OCI-LY1 (cell line): ENCODE data around the gene HDLBP.

ENCODE experiments used
- H2AFZ ChIP-seq: fragments of 200-600 bp; sonication (generic), shearing (Covaris generic); 2 replicates; pipeline ENCODE4 v1.6.0; 2014; ENCODE audit warnings: antibody characterized with exemption, mild to moderate bottlenecking, low read length
- H3F3A ChIP-seq: fragments of 200-600 bp; sonication (generic), shearing (Covaris generic); 2 replicates; pipeline ENCODE4 v1.6.0; 2014; ENCODE audit warnings: mild to moderate bottlenecking, antibody characterized with exemption, low read length, moderate library complexity; ENCODE audit not compliant: insufficient read depth
- H3K27ac ChIP-seq: fragments of 200-600 bp; sonication (generic); 2 replicates; pipeline ENCODE4 v1.5.1; 2014; ENCODE audit warnings: low read length, mixed run types, mild to moderate bottlenecking, low read depth; ENCODE audit not compliant: poor library complexity, severe bottlenecking
- H3K27me3 ChIP-seq: fragments of 200-600 bp; sonication (generic); 2 replicates; pipeline ENCODE4 v1.6.0; 2014; ENCODE audit warnings: antibody characterized with exemption, mild to moderate bottlenecking, low read length, moderate library complexity; ENCODE audit not compliant: insufficient read depth
- H3K36me3 ChIP-seq: fragments of 200-600 bp; sonication (generic); 2 replicates; pipeline ENCODE4 v1.6.1; 2014; ENCODE audit warnings: mild to moderate bottlenecking, antibody characterized with exemption, low read length, moderate library complexity, mixed read lengths; ENCODE audit not compliant: insufficient read depth
- H3K4me1 ChIP-seq: fragments of 200-600 bp; sonication (generic); 2 replicates; pipeline ENCODE4 v1.5.1; 2014; ENCODE audit warnings: mild to moderate bottlenecking, low read length, moderate library complexity; ENCODE audit not compliant: insufficient read depth, severe bottlenecking
- H3K4me2 ChIP-seq: fragments of 200-600 bp; sonication (generic), shearing (Covaris generic); 2 replicates; pipeline ENCODE4 v1.6.1; 2014; ENCODE audit warnings: low read length
- H3K4me3 ChIP-seq: fragments of 200-600 bp; sonication (generic); 2 replicates; pipeline ENCODE4 v1.5.1; 2014; ENCODE audit warnings: low read length, low read depth, mild to moderate bottlenecking, mixed read lengths; ENCODE audit not compliant: poor library complexity, severe bottlenecking
- H3K79me2 ChIP-seq: fragments of 200-600 bp; shearing (Covaris generic); 2 replicates; pipeline ENCODE4 v1.6.1; 2016; ENCODE audit warnings: mixed run types, low read length, mixed read lengths; ENCODE audit not compliant: insufficient read depth
- H3K9ac ChIP-seq: fragments of 200-600 bp; sonication (generic), shearing (Covaris generic); 2 replicates; pipeline ENCODE4 v1.6.1; 2014; ENCODE audit warnings: mild to moderate bottlenecking, low read length, mixed read lengths
- H3K9me2 ChIP-seq: fragments of 200-600 bp; sonication (generic), shearing (Covaris generic); 2 replicates; pipeline ENCODE4 v1.6.1; 2014; ENCODE audit warnings: low read depth, mild to moderate bottlenecking, low read length, mixed read lengths
- H3K9me3 ChIP-seq: fragments of 200-600 bp; shearing (Covaris generic); 2 replicates; pipeline ENCODE4 v1.6.1; 2014; ENCODE audit warnings: low read length, mixed read lengths
- H4K20me1 ChIP-seq: fragments of 200-600 bp; sonication (generic), shearing (Covaris generic); 2 replicates; pipeline ENCODE4 v1.6.0; 2016; ENCODE audit warnings: mild to moderate bottlenecking, low read length; ENCODE audit not compliant: insufficient read depth
- CTCF ChIP-seq: fragments of 200-600 bp; sonication (generic), shearing (Covaris generic); IDR thresholded peaks from 2 replicates; pipeline ENCODE4 v1.5.1; 2017; ENCODE audit warnings: mild to moderate bottlenecking, antibody characterized with exemption, low read length, moderate library complexity, mixed read lengths
- EZH2 ChIP-seq: fragments of 200-600 bp; sonication (generic), shearing (Covaris generic); IDR thresholded peaks from 2 replicates; pipeline ENCODE4 v1.8.0; 2017; ENCODE audit warnings: borderline replicate concordance, mixed run types, mild to moderate bottlenecking, antibody characterized with exemption, low read length, moderate library complexity, mixed read lengths

HDLBP gene

GRCh38 chr2:241339839-241340630, 24.6 kb upstream of the HDLBP start:
- H3K36me3 ChIP-seq = peaks cover 90% of the 10 kb centered on the region
- H3K4me2 ChIP-seq = no peak overlapping the region
- no peak overlapping the region for H3K27ac ChIP-seq

GRCh38 chr2:241334813-241335212, 19.3 kb upstream of the HDLBP start:
- Histone ChIP-seq H3K4me2 (no peak overlapping the region), H2AFZ (no peak overlapping the region), H3K27ac (peak overlapping the region; percentile 76), H3K36me3 (peaks cover 86% of the 10 kb centered on the region), H3K4me1 (peaks cover 21% of the 10 kb centered on the region), H3F3A (no peaks in the 10 kb centered on the region), H3K79me2 (0 out of 2 replicates have a peak, but pooled peaks cover under 1% of the 10 kb centered on the region), H3K4me3 (no peak overlapping the region), H3K27me3 (no peaks in the 10 kb centered on the region), H4K20me1 (0 out of 2 replicates have a peak, but pooled peaks cover 2% of the 10 kb centered on the region), H3K9me3 (no peaks in the 10 kb centered on the region), H3K9me2 (no peaks in the 10 kb centered on the region), H3K9ac (no peak overlapping the region)
- no peak for TF ChIP-seq EZH2
- no peak for TF ChIP-seq CTCF

More at GRCh38 chr2:241339839-241340630, 24.6 kb upstream of the HDLBP start:
- no peaks in the 10 kb centered on the region for H3K27me3 ChIP-seq
- no peaks in the 10 kb centered on the region for H3K9me3 ChIP-seq
- H3K9ac ChIP-seq = no peak overlapping the region
- no peak overlapping the region for H2AFZ ChIP-seq
- H3K9me2 ChIP-seq = no peaks in the 10 kb centered on the region
- TF ChIP-seq EZH2 (no peak), CTCF (no peak)
- H3K79me2 ChIP-seq = 0 out of 2 replicates have a peak, but pooled peaks cover 2% of the 10 kb centered on the region
- no peaks in the 10 kb centered on the region for H3F3A ChIP-seq
- H3K4me3 ChIP-seq = no peak overlapping the region
- H4K20me1 ChIP-seq = peaks cover 2% of the 10 kb centered on the region; the same call in 1 of the 2 replicates
- peaks cover 17% of the 10 kb centered on the region for H3K4me1 ChIP-seq

GRCh38 chr2:241330616-241330981, 15.1 kb upstream of the HDLBP start:
- no peaks in the 10 kb centered on the region for H3F3A ChIP-seq
- H3K79me2 ChIP-seq = peaks cover 7% of the 10 kb centered on the region
- H3K9me3 ChIP-seq = no peaks in the 10 kb centered on the region
- H3K4me2 ChIP-seq = no peak overlapping the region
- 0 out of 2 replicates have a peak, but pooled peaks cover under 1% of the 10 kb centered on the region for H4K20me1 ChIP-seq
- peaks cover 95% of the 10 kb centered on the region for H3K36me3 ChIP-seq
- H2AFZ ChIP-seq = no peak overlapping the region
- no peak overlapping the region for H3K9ac ChIP-seq
- no peaks in the 10 kb centered on the region for H3K9me2 ChIP-seq
- no peak overlapping the region for H3K4me3 ChIP-seq
- H3K4me1 ChIP-seq = peaks cover 10% of the 10 kb centered on the region
- H3K27ac ChIP-seq = no peak overlapping the region
- TF ChIP-seq CTCF (no peak), EZH2 (no peak)
- H3K27me3 ChIP-seq = no peaks in the 10 kb centered on the region
